Chondrocyte (in vitro differentiated cells): ENCODE results near the gene ZCCHC3. TPM values are rescaled to one million over a fixed set of nuclear protein-coding genes. Genes with fewer than 3 reads are reported as not detected.

Source experiments
- DNase-seq: peaks from one replicate; pipeline ENCODE4 v3.0.0; 2021; ENCODE audit warnings: mixed read lengths, low spot score
- H3K27ac Mint-ChIP-seq: one replicate; pipeline ENCODE4 v1.8.0; 2021; ENCODE audit warnings: mild to moderate bottlenecking, moderate library complexity, mixed read lengths; ENCODE audit not compliant: unreplicated experiment
- H3K27me3 Mint-ChIP-seq: 2 replicates; pipeline ENCODE4 v1.8.0; 2021; ENCODE audit warnings: low read depth, mixed read lengths
- H3K36me3 Mint-ChIP-seq: 2 replicates; pipeline ENCODE4 v1.8.0; 2021; ENCODE audit warnings: low read depth, mixed read lengths
- H3K4me1 Mint-ChIP-seq: 2 replicates; pipeline ENCODE4 v1.8.0; 2021; ENCODE audit warnings: low read depth, mild to moderate bottlenecking, mixed read lengths
- H3K4me3 Mint-ChIP-seq: one replicate; pipeline ENCODE4 v1.8.0; 2021; ENCODE audit warnings: mild to moderate bottlenecking, moderate library complexity, mixed read lengths; ENCODE audit not compliant: unreplicated experiment
- H3K9me3 Mint-ChIP-seq: 2 replicates; pipeline ENCODE4 v1.8.0; 2021; ENCODE audit warnings: low read depth, mixed read lengths
- CTCF ChIP-seq: fragments of 200-600 bp; sonication (generic); IDR thresholded peaks from 2 replicates; pipeline ENCODE4 v1.5.0; 2021; ENCODE audit warnings: antibody characterized with exemption, mild to moderate bottlenecking, moderate library complexity
- total RNA-seq: library from RNA; stranded (reverse); gene quantifications from 3 replicates; pipeline ENCODE4 v1.2.1, GENCODE V29; 2021

The ZCCHC3 gene
- total RNA-seq, 1 donor from 2014 or later, result 18.6 TPM

- Mint-ChIP-seq H3K27me3 (no peaks in the 10 kb centered on the region), H3K4me3 (peak overlapping the region; percentile 70), H3K9me3 (no peaks in the 10 kb centered on the region), H3K36me3 (no peaks in the 10 kb centered on the region), H3K27ac (peak overlapping the region; percentile 97), H3K4me1 (peaks cover 30% of the 10 kb centered on the region)
- no peak for TF ChIP-seq CTCF
- no peak for DNase-seq
Measured at GRCh38 chr20:310645-311044, 13.3 kb downstream of the ZCCHC3 start.

- Mint-ChIP-seq H3K27ac (no peak overlapping the region), H3K4me1 (peaks cover 30% of the 10 kb centered on the region), H3K9me3 (no peaks in the 10 kb centered on the region), H3K36me3 (peaks cover 1% of the 10 kb centered on the region), H3K4me3 (no peak overlapping the region), H3K27me3 (no peaks in the 10 kb centered on the region)
- TF ChIP-seq CTCF, result no peak
- no peak for DNase-seq
Measured at GRCh38 chr20:311609-312008, 14.2 kb downstream of the ZCCHC3 start.

- Mint-ChIP-seq H3K36me3 (peaks cover 1% of the 10 kb centered on the region), H3K27me3 (no peaks in the 10 kb centered on the region), H3K27ac (no peak overlapping the region), H3K4me1 (peaks cover 30% of the 10 kb centered on the region), H3K4me3 (no peak overlapping the region), H3K9me3 (no peaks in the 10 kb centered on the region)
- TF ChIP-seq CTCF, result no peak
- DNase-seq, result no peak
Measured at GRCh38 chr20:312067-312466, 14.7 kb downstream of the ZCCHC3 start.

- no peak overlapping the region for H3K4me3 Mint-ChIP-seq
- TF ChIP-seq CTCF, result no peak
- H3K36me3 Mint-ChIP-seq, result peaks cover 1% of the 10 kb centered on the region
- H3K27me3 Mint-ChIP-seq, result no peaks in the 10 kb centered on the region
- DNase-seq, result no peak
- no peaks in the 10 kb centered on the region for H3K9me3 Mint-ChIP-seq
- H3K4me1 Mint-ChIP-seq, result peaks cover 30% of the 10 kb centered on the region
- no peak overlapping the region for H3K27ac Mint-ChIP-seq
Measured at GRCh38 chr20:312866-313265, 15.5 kb downstream of the ZCCHC3 start.

GRCh38 chr20:313402-313801 lies 16.0 kb downstream of the ZCCHC3 start:
- no peak for DNase-seq
- TF ChIP-seq CTCF, result no peak
- H3K4me1 Mint-ChIP-seq, result peaks cover 25% of the 10 kb centered on the region
- peaks cover 1% of the 10 kb centered on the region for H3K36me3 Mint-ChIP-seq
- no peaks in the 10 kb centered on the region for H3K27me3 Mint-ChIP-seq
- no peaks in the 10 kb centered on the region for H3K9me3 Mint-ChIP-seq
- H3K27ac Mint-ChIP-seq, result no peak overlapping the region
- H3K4me3 Mint-ChIP-seq, result no peak overlapping the region
